HUES6 (cell line): ENCODE data around the gene TIGD2.

Experiments
- H3K27ac ChIP-seq: 2 replicates; pipeline ENCODE4 v1.7.0; 2013; ENCODE audit warnings: low read depth, mild to moderate bottlenecking, low read length, inconsistent platforms
- H3K27me3 ChIP-seq: 2 replicates; pipeline ENCODE4 v1.6.1; 2013; ENCODE audit warnings: low read length; ENCODE audit not compliant: control insufficient read depth, insufficient read depth
- H3K36me3 ChIP-seq: 2 replicates; pipeline ENCODE4 v1.6.1; 2013; ENCODE audit warnings: low read length; ENCODE audit not compliant: control insufficient read depth, insufficient read depth
- H3K4me1 ChIP-seq: 2 replicates; pipeline ENCODE4 v1.6.1; 2013; ENCODE audit warnings: low read length; ENCODE audit not compliant: control insufficient read depth, insufficient read depth
- H3K4me3 ChIP-seq: 2 replicates; pipeline ENCODE4 v1.5.1; 2013; ENCODE audit warnings: low read depth, low read length
- H3K9ac ChIP-seq: one replicate; pipeline ENCODE4 v1.6.1; 2013; ENCODE audit warnings: mild to moderate bottlenecking, low read length
- H3K9me3 ChIP-seq: 2 replicates; pipeline ENCODE4 v1.6.1; 2013; ENCODE audit warnings: low read depth, low read length; ENCODE audit not compliant: control insufficient read depth, insufficient read depth

TIGD2 gene

DNA sequence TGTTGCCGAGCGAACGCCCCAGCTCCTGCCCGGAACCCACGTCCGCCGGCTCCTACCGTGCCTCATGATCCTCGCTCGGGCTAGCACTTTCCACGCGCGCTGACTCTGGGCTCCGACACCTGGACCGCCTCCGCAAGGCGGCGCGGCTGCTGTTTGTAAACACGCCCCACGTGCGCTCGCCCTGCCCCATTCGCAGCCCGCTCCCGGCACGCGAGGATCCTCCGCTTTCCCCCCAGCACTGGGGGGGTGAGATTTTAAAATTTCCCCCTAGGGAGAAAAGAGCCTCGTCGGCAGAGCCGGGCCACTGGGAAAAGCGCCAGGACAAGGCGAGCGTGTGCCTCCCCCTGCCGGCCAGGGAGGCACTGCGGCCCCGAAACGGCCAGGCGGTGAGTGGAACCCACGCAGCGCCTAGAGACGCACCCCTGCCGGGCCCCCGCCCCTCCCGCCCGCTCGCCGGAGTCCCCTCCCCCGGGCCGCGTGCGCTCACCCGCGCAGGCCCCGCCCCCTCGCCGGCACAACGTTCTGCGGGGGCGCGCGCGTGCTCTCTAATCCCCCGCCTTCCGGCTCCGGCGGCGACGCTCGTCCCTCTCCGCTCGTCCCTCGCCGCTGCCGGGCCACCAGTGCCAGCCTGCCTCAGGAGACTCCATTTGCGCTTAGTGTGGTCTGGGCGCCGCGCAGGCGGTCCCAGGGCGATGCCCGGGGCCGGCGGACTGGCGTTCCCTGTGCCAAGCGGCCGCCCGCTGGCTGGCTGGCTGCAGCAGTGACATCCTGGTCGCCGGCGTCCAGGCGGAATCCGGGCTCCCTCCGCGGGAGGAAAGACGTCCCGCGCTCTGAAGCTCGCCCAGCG, at the start of gene TIGD2:
TIGD2 (plus strand) TSS at position 548 of the 847 bp plus-strand sequence. CDS start 1,442 bp downstream, outside the sequence.
- peaks cover 4% of the 10 kb centered on the region for H3K9me3 ChIP-seq
- H3K36me3 ChIP-seq: no peaks in the 10 kb centered on the region
- H3K27ac ChIP-seq: peak within 1 kb of the TSS; percentile 58; the same call in 1 of the 2 replicates
- peaks cover 38% of the 10 kb centered on the region for H3K27me3 ChIP-seq
- H3K4me1 ChIP-seq: peaks cover 14% of the 10 kb centered on the region
- peak within 1 kb of the TSS; percentile 87 for H3K9ac ChIP-seq
- peak within 1 kb of the TSS; percentile 86 for H3K4me3 ChIP-seq

DNA sequence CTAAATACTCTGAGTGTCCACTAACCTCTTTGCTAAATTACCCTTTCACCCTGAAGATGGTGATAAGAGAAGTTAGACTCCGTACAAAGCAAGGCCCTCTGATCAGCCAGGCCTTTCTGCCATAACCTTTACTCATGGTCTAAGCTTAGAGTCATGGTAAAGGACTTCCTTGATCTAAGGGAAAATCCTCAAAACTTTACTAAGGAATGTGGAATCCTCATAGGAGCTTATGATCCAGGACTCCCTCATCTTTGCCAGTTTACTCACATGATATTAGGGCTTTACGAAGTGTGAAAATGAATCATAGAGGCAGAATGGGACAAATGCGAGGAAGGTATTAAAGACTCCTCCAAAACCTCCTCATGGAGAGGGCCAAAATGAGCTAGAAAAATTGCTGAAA, 46.5 kb upstream of the TIGD2 start:
- H3K27ac ChIP-seq: no peak overlapping the region
- H3K27me3 ChIP-seq: no peaks in the 10 kb centered on the region
- no peak overlapping the region for H3K4me3 ChIP-seq
- peaks cover 12% of the 10 kb centered on the region for H3K9me3 ChIP-seq
- no peaks in the 10 kb centered on the region for H3K36me3 ChIP-seq
- H3K4me1 ChIP-seq: no peaks in the 10 kb centered on the region
- no peak overlapping the region for H3K9ac ChIP-seq

DNA sequence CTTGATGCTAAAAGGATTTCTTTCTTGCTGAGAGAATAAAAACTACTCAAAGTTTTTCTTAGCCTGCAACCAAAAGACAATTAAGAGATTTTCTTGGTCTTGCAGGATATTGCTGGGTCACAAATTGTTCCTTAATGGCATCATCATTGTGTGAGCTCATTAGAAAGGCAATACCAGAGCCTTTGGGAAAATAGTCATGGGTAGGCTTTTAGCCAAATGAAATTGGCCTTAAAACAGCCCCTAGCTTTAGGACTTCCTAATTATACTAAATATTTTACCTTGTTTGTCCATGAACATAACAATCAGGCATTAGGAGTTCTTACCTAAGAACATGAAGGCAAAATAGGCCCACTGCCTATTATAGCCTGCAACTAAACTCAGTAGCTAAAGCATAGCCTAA, 43.9 kb upstream of the TIGD2 start:
- Histone ChIP-seq H3K27me3 (no peaks in the 10 kb centered on the region), H3K9me3 (peaks cover 12% of the 10 kb centered on the region), H3K9ac (no peak overlapping the region), H3K27ac (no peak overlapping the region), H3K36me3 (no peaks in the 10 kb centered on the region), H3K4me1 (no peaks in the 10 kb centered on the region), H3K4me3 (no peak overlapping the region)

DNA sequence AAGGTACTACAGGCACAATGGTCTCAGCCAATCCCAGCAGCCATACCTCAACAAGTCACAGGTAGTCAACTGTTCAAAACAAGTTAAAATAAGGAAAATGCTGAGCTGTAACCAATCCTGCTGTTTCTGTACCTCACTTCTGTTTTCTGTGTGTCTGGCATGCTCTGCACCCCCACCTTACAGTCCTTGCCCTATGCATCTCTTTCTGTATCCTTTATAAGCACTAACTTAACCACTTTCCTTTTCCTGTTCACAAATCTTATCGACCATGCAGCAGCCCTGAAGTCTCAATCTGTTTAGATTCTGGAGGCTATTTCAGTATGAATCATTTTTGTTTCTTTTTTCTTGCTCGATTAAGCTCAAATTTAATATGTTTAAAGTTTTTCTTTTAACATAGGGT, 41.9 kb upstream of the TIGD2 start:
- no peaks in the 10 kb centered on the region for H3K4me1 ChIP-seq
- peaks cover 12% of the 10 kb centered on the region for H3K9me3 ChIP-seq
- no peak overlapping the region for H3K4me3 ChIP-seq
- no peaks in the 10 kb centered on the region for H3K36me3 ChIP-seq
- no peaks in the 10 kb centered on the region for H3K27me3 ChIP-seq
- no peak overlapping the region for H3K27ac ChIP-seq
- H3K9ac ChIP-seq: no peak overlapping the region

DNA sequence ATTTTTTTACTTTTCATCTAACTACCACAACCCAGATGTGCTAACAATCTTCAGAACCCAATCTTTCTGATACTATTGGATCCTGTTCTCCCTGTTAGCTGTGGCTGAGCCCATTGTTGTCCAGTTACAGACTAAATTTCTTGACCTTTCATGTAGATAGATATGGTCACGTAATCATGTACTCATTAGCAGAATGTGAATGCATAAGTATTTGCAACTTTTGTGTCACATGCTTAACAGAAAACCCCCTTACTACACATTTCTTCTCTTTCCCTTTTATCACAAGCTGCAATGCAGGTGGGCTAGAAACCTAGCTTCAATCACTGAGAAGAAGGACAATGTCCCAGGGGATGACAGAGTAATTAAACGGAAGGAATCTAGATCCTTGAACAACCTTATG, 41.3 kb upstream of the TIGD2 start:
- Histone ChIP-seq H3K27ac (no peak overlapping the region), H3K27me3 (no peaks in the 10 kb centered on the region), H3K4me1 (no peaks in the 10 kb centered on the region), H3K9me3 (peaks cover 8% of the 10 kb centered on the region), H3K9ac (no peak overlapping the region), H3K36me3 (no peaks in the 10 kb centered on the region), H3K4me3 (no peak overlapping the region)

DNA sequence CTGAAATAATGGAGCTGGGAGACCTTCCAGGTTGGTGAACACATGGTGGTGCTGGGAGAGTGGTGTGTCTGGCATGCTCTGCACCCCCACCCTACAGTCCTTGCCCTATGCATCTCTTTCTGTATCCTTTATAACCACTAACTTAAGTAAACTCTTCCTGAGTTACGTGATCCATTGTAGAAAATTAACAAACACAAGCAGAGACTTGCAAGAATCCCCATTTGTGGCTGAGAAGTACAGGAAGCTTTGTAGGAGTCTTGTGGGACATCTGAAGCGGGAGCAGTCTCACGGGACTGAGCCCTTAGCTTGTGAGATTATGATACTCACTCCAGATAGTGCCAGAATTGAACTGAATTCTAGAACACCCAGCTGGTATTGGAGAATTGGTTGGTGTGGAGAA, 40.0 kb upstream of the TIGD2 start:
- H3K36me3 ChIP-seq: no peaks in the 10 kb centered on the region
- no peak overlapping the region for H3K9ac ChIP-seq
- no peaks in the 10 kb centered on the region for H3K27me3 ChIP-seq
- H3K4me3 ChIP-seq: no peak overlapping the region
- no peaks in the 10 kb centered on the region for H3K4me1 ChIP-seq
- no peaks in the 10 kb centered on the region for H3K9me3 ChIP-seq
- H3K27ac ChIP-seq: no peak overlapping the region

DNA sequence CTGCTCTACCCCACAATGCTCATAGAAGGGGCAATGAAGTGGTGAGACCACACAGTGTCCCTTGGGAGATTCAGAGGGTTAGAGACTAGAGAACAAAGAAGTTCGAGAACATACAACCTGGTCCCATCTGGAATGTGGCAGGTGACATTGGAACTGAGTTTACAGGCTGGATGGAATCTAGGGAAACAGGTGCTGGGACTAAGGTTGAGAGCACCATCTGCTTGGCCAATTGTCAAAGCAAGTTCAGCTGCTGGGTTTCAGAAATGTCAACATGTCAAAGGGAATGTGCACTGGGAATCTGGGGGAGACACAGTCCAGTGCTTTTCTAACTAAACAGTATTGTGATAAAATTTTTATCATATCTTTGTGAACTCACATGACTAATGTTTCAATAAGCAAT, 38.4 kb upstream of the TIGD2 start:
- H3K4me3 ChIP-seq: no peak overlapping the region

DNA sequence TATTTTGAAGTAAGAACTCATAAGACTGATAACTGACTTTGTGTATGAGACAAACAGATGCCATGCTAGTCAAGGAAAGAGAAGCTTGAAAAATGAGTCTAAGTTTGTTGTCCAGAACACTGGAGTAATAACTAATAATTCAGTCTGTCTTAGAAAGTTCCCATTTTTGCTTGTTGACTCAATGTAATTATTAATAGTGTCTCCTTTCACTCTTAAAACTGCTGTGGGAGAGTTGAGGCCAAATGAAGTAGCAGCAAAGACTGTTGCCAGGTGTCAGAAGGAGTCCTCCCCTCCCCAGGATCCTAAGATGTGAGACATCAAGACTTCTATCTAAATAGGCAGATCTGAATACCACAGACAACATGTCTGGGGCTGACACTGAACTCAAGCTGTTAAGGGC, 33.6 kb upstream of the TIGD2 start:
- H3K27me3 ChIP-seq: no peaks in the 10 kb centered on the region
- no peak overlapping the region for H3K9ac ChIP-seq
- H3K36me3 ChIP-seq: no peaks in the 10 kb centered on the region
- no peak overlapping the region for H3K4me3 ChIP-seq
- no peaks in the 10 kb centered on the region for H3K4me1 ChIP-seq
- peaks cover 26% of the 10 kb centered on the region for H3K9me3 ChIP-seq
- H3K27ac ChIP-seq: no peak overlapping the region

More for the DNA sequence above, 38.4 kb upstream of the TIGD2 start:
- no peak overlapping the region for H3K27ac ChIP-seq
- H3K9ac ChIP-seq: no peak overlapping the region
- no peaks in the 10 kb centered on the region for H3K4me1 ChIP-seq
- no peaks in the 10 kb centered on the region for H3K36me3 ChIP-seq
- H3K27me3 ChIP-seq: no peaks in the 10 kb centered on the region
- peaks cover 15% of the 10 kb centered on the region for H3K9me3 ChIP-seq

DNA sequence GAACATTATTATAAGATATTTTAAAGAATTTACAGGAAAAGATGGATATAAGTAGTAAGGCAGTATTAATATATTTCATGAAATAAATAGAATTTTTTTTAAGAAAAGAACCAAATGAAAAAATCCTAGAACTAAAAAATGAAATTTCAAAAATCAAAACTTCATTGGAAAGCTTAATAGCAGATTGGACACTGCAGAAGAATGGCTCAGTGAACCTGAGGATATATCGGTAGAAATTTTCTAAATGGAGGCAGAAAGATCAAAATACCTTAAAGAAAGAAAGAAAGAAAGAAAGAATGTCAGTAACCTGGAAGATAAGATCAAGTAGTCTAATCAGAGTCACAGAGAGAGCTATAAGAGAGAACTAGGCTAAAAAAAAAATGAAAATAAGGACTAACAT, 33.0 kb upstream of the TIGD2 start:
- Histone ChIP-seq H3K9ac (no peak overlapping the region), H3K27ac (no peak overlapping the region), H3K4me1 (no peaks in the 10 kb centered on the region), H3K27me3 (no peaks in the 10 kb centered on the region), H3K36me3 (no peaks in the 10 kb centered on the region), H3K4me3 (no peak overlapping the region), H3K9me3 (peaks cover 26% of the 10 kb centered on the region)

DNA sequence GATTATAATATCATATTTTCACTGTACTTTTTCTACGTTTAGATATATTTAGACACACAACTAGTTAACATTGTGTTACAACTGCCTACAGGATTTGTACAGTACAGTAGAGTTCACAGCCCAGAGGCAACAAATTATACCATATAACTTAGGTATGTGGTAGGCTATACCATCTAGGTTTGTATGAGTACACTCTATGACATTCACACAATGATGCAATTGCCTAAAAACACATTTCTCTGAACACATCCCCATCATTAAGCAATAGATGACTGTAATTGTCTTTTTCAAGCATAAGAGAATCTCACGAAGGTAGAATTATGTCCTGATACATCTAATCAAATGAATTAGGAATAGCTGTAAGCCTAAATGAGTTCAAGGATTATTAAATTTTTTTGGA, 12.3 kb upstream of the TIGD2 start:
- Histone ChIP-seq H3K4me1 (no peaks in the 10 kb centered on the region), H3K27me3 (no peaks in the 10 kb centered on the region), H3K9me3 (peaks cover 5% of the 10 kb centered on the region)

DNA sequence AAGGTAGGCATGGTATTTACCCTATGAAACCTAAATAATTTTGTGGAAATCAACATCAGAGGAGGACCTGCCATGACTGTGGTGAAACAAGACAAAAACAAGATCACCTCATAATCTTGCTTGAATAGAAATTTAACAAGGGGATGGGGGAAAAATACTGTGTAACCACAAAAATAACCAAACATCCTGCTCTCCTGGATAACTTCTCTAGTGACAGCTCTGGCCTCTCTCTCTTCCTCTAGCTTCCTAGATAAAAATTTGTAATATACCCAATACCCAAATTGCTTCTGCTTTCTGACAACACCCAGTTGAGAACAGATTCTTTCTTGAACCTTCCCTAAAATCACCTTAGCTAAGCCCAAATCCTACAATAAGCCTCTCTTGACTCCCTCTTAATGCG, 11.9 kb upstream of the TIGD2 start:
- Histone ChIP-seq H3K36me3 (no peaks in the 10 kb centered on the region), H3K27ac (no peak overlapping the region), H3K9ac (no peak overlapping the region), H3K4me3 (no peak overlapping the region), H3K4me1 (no peaks in the 10 kb centered on the region), H3K27me3 (no peaks in the 10 kb centered on the region), H3K9me3 (peaks cover 5% of the 10 kb centered on the region)

More for the DNA sequence above, 12.3 kb upstream of the TIGD2 start:
- H3K4me3 ChIP-seq: no peak overlapping the region
- no peak overlapping the region for H3K27ac ChIP-seq
- H3K36me3 ChIP-seq: no peaks in the 10 kb centered on the region
- no peak overlapping the region for H3K9ac ChIP-seq
